ENCODE data around the gene GNAO1. TPM values are rescaled to one million over a fixed set of nuclear protein-coding genes. Genes with fewer than 3 reads are reported as not detected.

The GNAO1 gene
- total RNA-seq, 1 experiment from 2014 or later: not detected

GRCh38 chr16:56278196-56278855 lies 87.0 kb downstream of the GNAO1 start:
- CTCF ChIA-PET: interaction anchor here (0.6 kb wide), 1 partner anchor 814 kb away, joined by 3 read pairs; no protein-coding TSS in a partner anchor

GRCh38 chr16:56279132-56279531 lies 87.8 kb downstream of the GNAO1 start:
- CTCF ChIA-PET: no interaction called here
- intact Hi-C loops (cut with micrococcal nuclease; ENCODE audit: unreplicated experiment): no loop called here

More at GRCh38 chr16:56278196-56278855, 87.0 kb downstream of the GNAO1 start:
- Histone ChIP-seq H3K27me3 (replicated peaks; ENCODE audit: insufficient read depth, low read depth, low read length, poor library complexity) (peaks cover 17% of the 10 kb centered on the region), H3K27ac (ENCODE audit: low read depth, low read length, poor library complexity, severe bottlenecking) (no peak overlapping the region), H3K4me3 (ENCODE audit: low read depth, low read length, poor library complexity, severe bottlenecking) (no peak overlapping the region), H3K4me1 (ENCODE audit: insufficient read depth, low read length, poor library complexity, severe bottlenecking) (no peaks in the 10 kb centered on the region), H3K36me3 (ENCODE audit: insufficient read depth, low read length, poor library complexity, severe bottlenecking) (no peaks in the 10 kb centered on the region), H3K9me3 (ENCODE audit: low read depth, low read length, poor library complexity, severe bottlenecking) (no peaks in the 10 kb centered on the region)
- no peak for TF ChIP-seq EZH2 (IDR thresholded peaks at IDR 0.05; ENCODE audit: borderline replicate concordance, low read depth, low read length, poor library complexity, severe bottlenecking)
- TF ChIP-seq CTCF (conservative IDR thresholded peaks at IDR 0.05; ENCODE audit: low read depth, low read length): no peak
- POLR2A ChIA-PET (ENCODE audit: low non-redundant PET): no interaction called here
- BruUV-seq (replicated peaks): no TSS peak
- intact Hi-C loops (cut with micrococcal nuclease; ENCODE audit: unreplicated experiment): no loop called here
- DNase-seq (ENCODE audit: low spot score): no peak

GRCh38 chr16:56279914-56280313 lies 88.6 kb downstream of the GNAO1 start:
- POLR2A ChIA-PET (ENCODE audit: low non-redundant PET): no interaction called here

More at GRCh38 chr16:56279132-56279531, 87.8 kb downstream of the GNAO1 start:
- TF ChIP-seq CTCF (conservative IDR thresholded peaks at IDR 0.05; ENCODE audit: low read depth, low read length) (no peak), EZH2 (IDR thresholded peaks at IDR 0.05; ENCODE audit: borderline replicate concordance, low read depth, low read length, poor library complexity, severe bottlenecking) (no peak)
- no TSS peak for BruUV-seq (replicated peaks)
- no peak overlapping the region for H3K4me3 ChIP-seq (ENCODE audit: low read depth, low read length, poor library complexity, severe bottlenecking)
- no peaks in the 10 kb centered on the region for H3K4me1 ChIP-seq (ENCODE audit: insufficient read depth, low read length, poor library complexity, severe bottlenecking)
- DNase-seq (ENCODE audit: low spot score): no peak
- no peaks in the 10 kb centered on the region for H3K9me3 ChIP-seq (ENCODE audit: low read depth, low read length, poor library complexity, severe bottlenecking)
- POLR2A ChIA-PET (ENCODE audit: low non-redundant PET): no interaction called here
- H3K27ac ChIP-seq (ENCODE audit: low read depth, low read length, poor library complexity, severe bottlenecking): no peak overlapping the region
- peaks cover 14% of the 10 kb centered on the region for H3K27me3 ChIP-seq (replicated peaks; ENCODE audit: insufficient read depth, low read depth, low read length, poor library complexity)
- H3K36me3 ChIP-seq (ENCODE audit: insufficient read depth, low read length, poor library complexity, severe bottlenecking): no peaks in the 10 kb centered on the region

More at GRCh38 chr16:56279914-56280313, 88.6 kb downstream of the GNAO1 start:
- no peak overlapping the region for H3K27ac ChIP-seq (ENCODE audit: low read depth, low read length, poor library complexity, severe bottlenecking)
- intact Hi-C loops (cut with micrococcal nuclease; ENCODE audit: unreplicated experiment): no loop called here
- TF ChIP-seq EZH2 (IDR thresholded peaks at IDR 0.05; ENCODE audit: borderline replicate concordance, low read depth, low read length, poor library complexity, severe bottlenecking) (no peak), CTCF (conservative IDR thresholded peaks at IDR 0.05; ENCODE audit: low read depth, low read length) (no peak)
- H3K27me3 ChIP-seq (replicated peaks; ENCODE audit: insufficient read depth, low read depth, low read length, poor library complexity): peaks cover 8% of the 10 kb centered on the region
- DNase-seq (ENCODE audit: low spot score): no peak
- CTCF ChIA-PET: no interaction called here
- H3K36me3 ChIP-seq (ENCODE audit: insufficient read depth, low read length, poor library complexity, severe bottlenecking): no peaks in the 10 kb centered on the region
- H3K9me3 ChIP-seq (ENCODE audit: low read depth, low read length, poor library complexity, severe bottlenecking): no peaks in the 10 kb centered on the region
- no TSS peak for BruUV-seq (replicated peaks)
- H3K4me1 ChIP-seq (ENCODE audit: insufficient read depth, low read length, poor library complexity, severe bottlenecking): no peaks in the 10 kb centered on the region
- H3K4me3 ChIP-seq (ENCODE audit: low read depth, low read length, poor library complexity, severe bottlenecking): no peak overlapping the region
